Measurements from ENCODE around the gene ZNF836.
"Not testable (repeated sequence)": the region's sequence is repeated elsewhere in the genome, so short reads cannot be mapped to it uniquely, and the experiment has no call there.

DNA sequence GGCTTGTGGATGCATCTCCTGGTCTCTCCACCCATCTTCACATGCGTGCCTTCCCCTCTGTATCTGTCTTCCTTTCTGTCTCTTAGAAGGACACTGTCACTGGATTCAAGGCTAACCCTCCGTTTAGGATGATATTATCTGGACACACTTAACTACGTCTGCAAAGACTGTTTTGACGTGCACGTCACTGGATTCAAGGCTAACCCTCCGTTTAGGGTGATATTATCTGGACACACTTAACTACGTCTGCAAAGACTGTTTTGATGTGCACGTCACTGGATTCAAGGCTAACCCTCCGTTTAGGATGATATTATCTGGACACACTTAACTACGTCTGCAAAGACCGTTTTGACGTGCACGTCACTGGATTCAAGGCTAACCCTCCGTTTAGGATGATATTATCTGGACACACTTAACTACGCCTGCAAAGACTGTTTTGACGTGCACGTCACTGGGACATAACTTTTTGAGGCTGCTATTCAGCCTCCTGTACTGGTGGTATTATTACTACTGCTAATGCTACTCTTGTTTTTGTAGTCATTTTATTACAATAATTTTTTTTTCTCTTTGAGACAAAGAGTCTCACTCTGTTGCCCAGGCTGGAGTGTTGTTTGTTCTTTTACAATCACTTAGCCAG lies 29.5 kb upstream of the ZNF836 start:
- TF ChIP-seq, protein P1, sequence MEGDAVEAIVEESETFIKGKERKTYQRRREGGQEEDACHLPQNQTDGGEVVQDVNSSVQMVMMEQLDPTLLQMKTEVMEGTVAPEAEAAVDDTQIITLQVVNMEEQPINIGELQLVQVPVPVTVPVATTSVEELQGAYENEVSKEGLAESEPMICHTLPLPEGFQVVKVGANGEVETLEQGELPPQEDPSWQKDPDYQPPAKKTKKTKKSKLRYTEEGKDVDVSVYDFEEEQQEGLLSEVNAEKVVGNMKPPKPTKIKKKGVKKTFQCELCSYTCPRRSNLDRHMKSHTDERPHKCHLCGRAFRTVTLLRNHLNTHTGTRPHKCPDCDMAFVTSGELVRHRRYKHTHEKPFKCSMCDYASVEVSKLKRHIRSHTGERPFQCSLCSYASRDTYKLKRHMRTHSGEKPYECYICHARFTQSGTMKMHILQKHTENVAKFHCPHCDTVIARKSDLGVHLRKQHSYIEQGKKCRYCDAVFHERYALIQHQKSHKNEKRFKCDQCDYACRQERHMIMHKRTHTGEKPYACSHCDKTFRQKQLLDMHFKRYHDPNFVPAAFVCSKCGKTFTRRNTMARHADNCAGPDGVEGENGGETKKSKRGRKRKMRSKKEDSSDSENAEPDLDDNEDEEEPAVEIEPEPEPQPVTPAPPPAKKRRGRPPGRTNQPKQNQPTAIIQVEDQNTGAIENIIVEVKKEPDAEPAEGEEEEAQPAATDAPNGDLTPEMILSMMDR (IDR thresholded peaks at IDR 0.05; ENCODE audit: low read depth, low read length, poor library complexity, severe bottlenecking): not testable (repeated sequence)
- TF ChIP-seq EZH2phosphoT487 (IDR thresholded peaks at IDR 0.05; ENCODE audit: borderline replicate concordance, low read length): not testable (repeated sequence)

Measured in DOHH2 (cell line).